Panc1 (cell line): ENCODE measurements around the gene DTNBP1. TPM values are rescaled to one million over a fixed set of nuclear protein-coding genes. Genes with fewer than 3 reads are reported as not detected.
A peak's percentile ranks its signal among the peaks of the same experiment; 100 is the strongest.

Experiments
- ATAC-seq: fragments of 200-7000 bp; cut with Tn5 transposase; 2 replicates; pipeline ENCODE4 v1.9.1; 2020; ENCODE audit warnings: mild to moderate bottlenecking, moderate library complexity
- BruUV-seq: library from RNA; stranded (reverse); fragments of 400-500 nt; replicated peaks from 2 replicates; lab custom pipeline; 2021; lab: Mats Ljungman, UMichigan
- CTCF ChIA-PET: fragments of 300-600 bp; sonication (Branson Sonifier 250); formaldehyde crosslinking; loops from one replicate; lab custom pipeline; 2022; ENCODE audit warnings: antibody characterized with exemption; lab: Charles Lee
- POLR2A ChIA-PET: fragments of 300-600 bp; sonication (Branson Sonifier 250); formaldehyde crosslinking; loops from one replicate; lab custom pipeline; 2022; ENCODE audit warnings: antibody characterized with exemption; lab: Charles Lee
- DNase-seq: peaks from one replicate; pipeline ENCODE4 v3.0.0-alpha.2; 2010; ENCODE audit warnings: low read depth, low spot score
- H3K27ac ChIP-seq: 2 replicates; pipeline ENCODE4 v1.5.1; 2011; ENCODE audit warnings: mild to moderate bottlenecking, low read length, inconsistent platforms
- H3K27me3 ChIP-seq: fragments of 200-500 bp; sonication (Bioruptor generic); 2 replicates; pipeline ENCODE4 v1.6.0; 2014; ENCODE audit warnings: low read length, inconsistent platforms; ENCODE audit not compliant: control insufficient read depth, insufficient read depth
- H3K36me3 ChIP-seq: fragments of 200-500 bp; sonication (Bioruptor generic); 2 replicates; pipeline ENCODE4 v1.5.1; 2014; ENCODE audit warnings: inconsistent platforms, mild to moderate bottlenecking, low read length, moderate library complexity; ENCODE audit not compliant: control insufficient read depth, insufficient read depth
- H3K4me1 ChIP-seq: 2 replicates; pipeline ENCODE4 v1.5.1; 2011; ENCODE audit warnings: inconsistent platforms, mild to moderate bottlenecking, low read length, moderate library complexity; ENCODE audit not compliant: control insufficient read depth, insufficient read depth
- H3K4me3 ChIP-seq, 2 experiments: 2 replicates each; pipeline ENCODE4 v1.5.1; 2011 to 2012; ENCODE audit warnings: low read depth in 2 of 2, low read length in 2 of 2, mild to moderate bottlenecking in 2 of 2, inconsistent platforms in 1 of 2, moderate library complexity in 1 of 2
- H3K9me3 ChIP-seq: fragments of 200-500 bp; sonication (Bioruptor generic); 2 replicates; pipeline ENCODE4 v1.5.1; 2014; ENCODE audit warnings: low read depth, mild to moderate bottlenecking, inconsistent platforms, low read length, moderate library complexity; ENCODE audit not compliant: control insufficient read depth, insufficient read depth
- POLR2AphosphoS5 ChIP-seq: IDR thresholded peaks from 2 replicates; pipeline ENCODE4 v1.6.1; 2012; ENCODE audit warnings: mild to moderate bottlenecking, low read depth, low read length, moderate library complexity
- SIN3A ChIP-seq: IDR thresholded peaks from 2 replicates; pipeline ENCODE4 v1.6.1; 2012; ENCODE audit warnings: low read depth, mild to moderate bottlenecking, low read length, moderate library complexity, borderline replicate concordance; ENCODE audit not compliant: insufficient read depth
- TCF7L2 ChIP-seq: IDR thresholded peaks from 2 replicates; pipeline ENCODE4 v1.6.1; 2011; ENCODE audit warnings: mild to moderate bottlenecking, low read depth, low read length, inconsistent platforms
- in situ Hi-C: cut with HindIII; loops from 2 replicates; pipeline ENCODE4 v1.10.0; 2016; ENCODE audit warnings: low sequenced_read_pairs, low pct_unique_long_range_greater_than_20kb
- intact Hi-C: fragments of 100-400 bp; cut with micrococcal nuclease; formaldehyde crosslinking; loops from one replicate; pipeline ENCODE4 v1.10.0; 2022; ENCODE audit not compliant: unreplicated experiment
- total RNA-seq: library from RNA; stranded (reverse); gene quantifications from one replicate; pipeline ENCODE4 v1.2.1, GENCODE V29; 2021; ENCODE audit not compliant: unreplicated experiment
- TF ChIP-seq, protein P1 (sequence below): fragments of 450-650 bp; IDR thresholded peaks from 2 replicates; pipeline ENCODE4 v1.5.1; 2017; ENCODE audit warnings: mild to moderate bottlenecking
- TF ChIP-seq, protein P2 (sequence below), 2 experiments: IDR thresholded peaks; 2 replicates each; pipeline ENCODE4 v1.6.1; 2011 to 2012; ENCODE audit warnings: low read depth in 2 of 2, control low read depth in 1 of 2, low read length in 1 of 2, mild to moderate bottlenecking in 1 of 2, moderate library complexity in 1 of 2; ENCODE audit not compliant: insufficient read depth in 1 of 2

The DTNBP1 gene
- total RNA-seq, 1 experiment from 2014 or later: 29.3 TPM

DNA sequence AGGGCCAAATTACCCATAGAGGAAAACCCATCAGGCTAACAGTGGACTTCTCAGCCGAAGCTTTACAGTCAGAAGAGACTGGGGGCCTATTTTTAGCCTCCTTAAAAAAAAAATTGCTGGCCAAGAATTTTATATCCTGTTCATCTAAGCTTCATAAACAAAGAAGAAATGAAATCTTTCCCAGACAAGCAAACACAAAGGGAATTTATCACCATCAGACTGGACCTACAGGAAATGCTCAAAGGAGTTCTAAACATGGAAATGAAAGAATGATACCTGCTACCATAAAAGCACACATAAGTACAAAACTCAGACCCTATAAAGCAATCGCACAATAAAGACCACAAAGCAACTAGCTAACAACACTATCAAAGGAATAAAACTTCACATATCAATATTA, 19.3 kb downstream of the DTNBP1 start:
- Histone ChIP-seq H3K4me1 (no peaks in the 10 kb centered on the region), H3K9me3 (peaks cover 5% of the 10 kb centered on the region; the same call in 1 of the 2 replicates), H3K4me3 (no peak overlapping the region), H3K27me3 (no peaks in the 10 kb centered on the region), H3K27ac (no peak overlapping the region), H3K36me3 (no peaks in the 10 kb centered on the region)
- POLR2A ChIA-PET: interaction anchor here (0.6 kb wide), 1 partner anchor 14 kb away, joined by 3 read pairs; no protein-coding TSS in a partner anchor
- BruUV-seq: no TSS peak
- intact Hi-C loops (no loop called here), in situ Hi-C loops (no loop called here)
- ATAC-seq (no peak), DNase-seq (no peak)
- CTCF ChIA-PET: no interaction called here
- TF ChIP-seq, protein P1, sequence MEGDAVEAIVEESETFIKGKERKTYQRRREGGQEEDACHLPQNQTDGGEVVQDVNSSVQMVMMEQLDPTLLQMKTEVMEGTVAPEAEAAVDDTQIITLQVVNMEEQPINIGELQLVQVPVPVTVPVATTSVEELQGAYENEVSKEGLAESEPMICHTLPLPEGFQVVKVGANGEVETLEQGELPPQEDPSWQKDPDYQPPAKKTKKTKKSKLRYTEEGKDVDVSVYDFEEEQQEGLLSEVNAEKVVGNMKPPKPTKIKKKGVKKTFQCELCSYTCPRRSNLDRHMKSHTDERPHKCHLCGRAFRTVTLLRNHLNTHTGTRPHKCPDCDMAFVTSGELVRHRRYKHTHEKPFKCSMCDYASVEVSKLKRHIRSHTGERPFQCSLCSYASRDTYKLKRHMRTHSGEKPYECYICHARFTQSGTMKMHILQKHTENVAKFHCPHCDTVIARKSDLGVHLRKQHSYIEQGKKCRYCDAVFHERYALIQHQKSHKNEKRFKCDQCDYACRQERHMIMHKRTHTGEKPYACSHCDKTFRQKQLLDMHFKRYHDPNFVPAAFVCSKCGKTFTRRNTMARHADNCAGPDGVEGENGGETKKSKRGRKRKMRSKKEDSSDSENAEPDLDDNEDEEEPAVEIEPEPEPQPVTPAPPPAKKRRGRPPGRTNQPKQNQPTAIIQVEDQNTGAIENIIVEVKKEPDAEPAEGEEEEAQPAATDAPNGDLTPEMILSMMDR: no peak
- TF ChIP-seq, protein P2, sequence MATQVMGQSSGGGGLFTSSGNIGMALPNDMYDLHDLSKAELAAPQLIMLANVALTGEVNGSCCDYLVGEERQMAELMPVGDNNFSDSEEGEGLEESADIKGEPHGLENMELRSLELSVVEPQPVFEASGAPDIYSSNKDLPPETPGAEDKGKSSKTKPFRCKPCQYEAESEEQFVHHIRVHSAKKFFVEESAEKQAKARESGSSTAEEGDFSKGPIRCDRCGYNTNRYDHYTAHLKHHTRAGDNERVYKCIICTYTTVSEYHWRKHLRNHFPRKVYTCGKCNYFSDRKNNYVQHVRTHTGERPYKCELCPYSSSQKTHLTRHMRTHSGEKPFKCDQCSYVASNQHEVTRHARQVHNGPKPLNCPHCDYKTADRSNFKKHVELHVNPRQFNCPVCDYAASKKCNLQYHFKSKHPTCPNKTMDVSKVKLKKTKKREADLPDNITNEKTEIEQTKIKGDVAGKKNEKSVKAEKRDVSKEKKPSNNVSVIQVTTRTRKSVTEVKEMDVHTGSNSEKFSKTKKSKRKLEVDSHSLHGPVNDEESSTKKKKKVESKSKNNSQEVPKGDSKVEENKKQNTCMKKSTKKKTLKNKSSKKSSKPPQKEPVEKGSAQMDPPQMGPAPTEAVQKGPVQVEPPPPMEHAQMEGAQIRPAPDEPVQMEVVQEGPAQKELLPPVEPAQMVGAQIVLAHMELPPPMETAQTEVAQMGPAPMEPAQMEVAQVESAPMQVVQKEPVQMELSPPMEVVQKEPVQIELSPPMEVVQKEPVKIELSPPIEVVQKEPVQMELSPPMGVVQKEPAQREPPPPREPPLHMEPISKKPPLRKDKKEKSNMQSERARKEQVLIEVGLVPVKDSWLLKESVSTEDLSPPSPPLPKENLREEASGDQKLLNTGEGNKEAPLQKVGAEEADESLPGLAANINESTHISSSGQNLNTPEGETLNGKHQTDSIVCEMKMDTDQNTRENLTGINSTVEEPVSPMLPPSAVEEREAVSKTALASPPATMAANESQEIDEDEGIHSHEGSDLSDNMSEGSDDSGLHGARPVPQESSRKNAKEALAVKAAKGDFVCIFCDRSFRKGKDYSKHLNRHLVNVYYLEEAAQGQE (IDR thresholded peaks at IDR 0.05; ENCODE audit: insufficient read depth in 1 of 2, low read depth in 2 of 2, low read length in 1 of 2): no peak
- TF ChIP-seq TCF7L2 (no peak), POLR2AphosphoS5 (no peak), SIN3A (no peak)

DNA sequence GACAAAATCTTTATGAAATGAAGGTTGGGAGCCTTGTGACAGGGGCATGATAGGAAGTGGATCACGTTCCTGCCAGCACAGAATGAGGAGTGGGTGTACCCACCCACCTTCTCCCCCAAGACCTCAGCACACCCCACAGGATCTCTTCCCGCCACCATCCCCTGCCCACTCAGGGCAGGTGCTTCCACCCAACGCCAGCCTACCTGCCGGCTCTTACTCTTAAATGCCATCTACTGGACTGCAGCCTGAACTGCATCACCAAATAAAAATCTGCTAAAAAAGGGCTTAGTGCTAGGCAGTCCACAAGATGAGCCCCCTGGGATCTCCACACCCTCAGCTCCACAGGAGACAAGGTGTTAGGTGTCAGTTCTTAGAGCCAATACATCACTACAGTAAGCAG, 20.6 kb downstream of the DTNBP1 start:
- in situ Hi-C loops: no loop called here
- CTCF ChIA-PET: no interaction called here
- H3K4me3 ChIP-seq: no peak overlapping the region
- POLR2A ChIA-PET: no interaction called here
- H3K4me1 ChIP-seq: no peaks in the 10 kb centered on the region
- no TSS peak for BruUV-seq
- H3K36me3 ChIP-seq: 0 out of 2 replicates have a peak, but pooled peaks cover 1% of the 10 kb centered on the region
- H3K27ac ChIP-seq: no peak overlapping the region
- H3K27me3 ChIP-seq: no peaks in the 10 kb centered on the region
- ATAC-seq (no peak), DNase-seq (no peak)
- H3K9me3 ChIP-seq: peaks cover 5% of the 10 kb centered on the region; the same call in 1 of the 2 replicates
- TF ChIP-seq, protein P1: peak; percentile 50
- no peak for TF ChIP-seq TCF7L2
- intact Hi-C loops: no loop called here
